ENCODE measurements around the gene NQO2. TPM values are rescaled to one million over a fixed set of nuclear protein-coding genes. Genes with fewer than 3 reads are reported as not detected.
A peak's percentile ranks its signal among the peaks of the same experiment; 100 is the strongest.
"Not testable (repeated sequence)": the region's sequence is repeated elsewhere in the genome, so short reads cannot be mapped to it uniquely, and the experiment has no call there.

The NQO2 gene
- total and polyA plus RNA-seq, 7 experiments from 2014 or later, result 8.1 to 52.0 (median 26.2) TPM

DNA sequence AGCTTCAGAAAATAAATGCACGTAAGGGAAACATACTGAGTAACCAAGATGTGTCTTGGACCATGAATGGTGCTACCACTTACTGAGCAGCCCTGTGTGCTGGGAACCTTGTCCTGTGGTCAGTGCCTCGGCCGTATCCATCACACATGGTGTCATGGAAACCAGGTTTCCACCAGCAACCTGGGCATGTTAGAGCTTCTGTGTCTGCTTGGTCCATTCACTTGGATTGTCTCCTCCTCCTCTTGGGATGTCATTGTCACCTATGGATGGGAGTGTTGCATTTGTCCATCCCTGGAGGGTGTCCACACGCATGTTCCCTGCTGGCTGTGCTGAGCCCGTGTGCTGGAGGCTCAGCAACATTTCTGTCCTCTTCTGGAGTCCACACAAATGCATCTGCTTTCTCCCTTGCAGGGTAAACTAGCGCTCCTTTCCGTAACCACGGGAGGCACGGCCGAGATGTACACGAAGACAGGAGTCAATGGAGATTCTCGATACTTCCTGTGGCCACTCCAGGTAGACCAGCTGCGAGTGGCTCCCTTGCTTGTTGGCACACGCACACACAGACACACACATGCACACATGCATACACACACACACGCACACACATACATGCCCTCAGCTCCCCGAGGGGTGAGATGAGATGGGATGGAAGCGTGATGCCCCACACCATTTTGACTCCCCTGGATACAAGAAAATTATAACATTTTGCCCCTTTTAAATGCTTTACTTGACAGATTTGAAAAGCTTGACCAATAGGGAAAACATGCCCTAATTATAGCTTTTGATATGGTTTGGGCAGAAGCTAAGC, 17.0 kb downstream of the NQO2 start:
- Mint-ChIP-seq H3K27ac (no peak overlapping the region), H3K36me3 (peaks cover 10 to 66% (median 48%) of the 10 kb centered on the region in 5 donors), H3K9me3 (peaks cover 0 to 16% (median 7%) of the 10 kb centered on the region in 11 donors), H3K4me3 (no peak overlapping the region), H3K4me1 (peaks cover 0 to 13% (median 0%) of the 10 kb centered on the region in 7 donors), H3K27me3 (no peaks in the 10 kb centered on the region)
- H3K9me3 ChIP-seq (ENCODE audit: control insufficient read depth in 2 of 3, low read length in 3 of 3), result peaks cover 0 to 6% (median 0%) of the 10 kb centered on the region in 3 experiments
- H3K27ac ChIP-seq (ENCODE audit: low read depth, low read length), result no peak overlapping the region
- intact Hi-C loops (cut with micrococcal nuclease), result no loop called here
- no peaks in the 10 kb centered on the region for H3K27me3 ChIP-seq (ENCODE audit: control insufficient read depth in 2 of 2, insufficient read depth in 2 of 2, low read length in 2 of 2)
- POLR2A ChIA-PET, result interaction anchor here (1.2 kb wide), 1 partner anchor 16 kb away, joined by 5 read pairs; no protein-coding TSS in a partner anchor
- no peaks in the 10 kb centered on the region for H3K4me1 ChIP-seq (ENCODE audit: control insufficient read depth in 2 of 2, insufficient read depth in 2 of 2, low read length in 2 of 2)
- ATAC-seq (no peak), DNase-seq (no peak)
- H3K36me3 ChIP-seq (ENCODE audit: control insufficient read depth in 2 of 3, insufficient read depth in 3 of 3, low read length in 3 of 3), result peaks cover 0 to 43% (median 0%) of the 10 kb centered on the region in 3 experiments
- CTCF ChIA-PET, result no interaction called here
- H3K4me3 ChIP-seq (ENCODE audit: low read length), result no peak overlapping the region

DNA sequence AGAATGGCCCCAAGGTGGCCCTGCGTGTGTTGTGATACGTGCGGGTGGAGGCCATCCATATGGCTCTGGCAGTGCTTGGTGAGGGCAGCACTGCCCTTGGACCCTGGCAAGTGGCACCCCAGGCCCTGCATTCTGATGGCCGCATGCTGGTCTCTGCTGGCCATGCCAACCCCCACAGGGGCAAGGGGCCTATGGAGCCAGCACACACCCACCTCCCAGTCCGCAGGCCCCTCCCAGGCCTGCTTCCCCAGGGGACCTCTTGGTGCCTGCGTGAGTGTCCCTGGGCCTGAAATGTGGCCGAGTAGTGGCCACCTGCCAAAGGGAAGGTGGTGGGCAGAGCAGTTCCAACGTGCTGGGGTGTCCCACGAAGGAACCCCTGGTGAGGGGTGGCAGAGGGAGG, 17.6 kb downstream of the NQO2 start:
- CTCF ChIA-PET, result no interaction called here
- ATAC-seq, result no peak
- intact Hi-C loops (cut with micrococcal nuclease), result no loop called here
- H3K36me3 Mint-ChIP-seq, result peaks cover 7 to 60% (median 42%) of the 10 kb centered on the region in 5 donors
- Histone ChIP-seq H3K27ac (ENCODE audit: low read depth, low read length) (no peak overlapping the region), H3K4me3 (ENCODE audit: low read length) (no peak overlapping the region), H3K4me1 (ENCODE audit: control insufficient read depth in 2 of 2, insufficient read depth in 2 of 2, low read length in 2 of 2) (no peaks in the 10 kb centered on the region), H3K9me3 (ENCODE audit: control insufficient read depth in 2 of 3, low read length in 3 of 3) (peaks cover 0 to 1% (median 0%) of the 10 kb centered on the region in 3 experiments), H3K27me3 (ENCODE audit: control insufficient read depth in 2 of 2, insufficient read depth in 2 of 2, low read length in 2 of 2) (no peaks in the 10 kb centered on the region), H3K36me3 (ENCODE audit: control insufficient read depth in 2 of 3, insufficient read depth in 3 of 3, low read length in 3 of 3) (peaks cover 0 to 40% (median 0%) of the 10 kb centered on the region in 3 experiments)
- DNase-seq, result no peak
- POLR2A ChIA-PET, result no interaction called here
- H3K4me3 Mint-ChIP-seq, result no peak overlapping the region
- peaks cover 0 to 13% (median 0%) of the 10 kb centered on the region in 7 donors for H3K4me1 Mint-ChIP-seq
- no peak overlapping the region for H3K27ac Mint-ChIP-seq
- peaks cover 0 to 10% (median 2%) of the 10 kb centered on the region in 11 donors for H3K9me3 Mint-ChIP-seq
- H3K27me3 Mint-ChIP-seq, result no peaks in the 10 kb centered on the region

DNA sequence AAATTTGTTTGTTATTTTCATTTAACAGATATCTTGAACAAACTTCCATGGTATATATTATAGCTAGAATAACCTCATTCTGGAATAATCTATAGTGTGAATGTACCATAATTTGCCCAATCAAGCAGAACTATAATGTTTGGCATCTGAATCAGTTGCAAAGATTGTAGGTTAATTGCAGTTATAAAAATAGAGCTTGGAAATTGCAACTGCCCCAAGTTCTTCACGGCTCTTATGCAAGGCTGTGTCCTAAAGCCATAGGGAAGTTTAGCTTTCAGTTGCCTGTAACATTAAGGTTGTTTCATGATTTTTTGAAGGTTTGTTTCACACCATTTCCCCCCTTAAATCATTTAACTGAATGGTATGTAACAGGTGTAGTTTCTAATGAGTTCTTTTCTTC, 19.4 kb downstream of the NQO2 start:
- Mint-ChIP-seq H3K36me3 (peaks cover 0 to 56% (median 28%) of the 10 kb centered on the region in 5 donors), H3K4me3 (no peak overlapping the region), H3K4me1 (peaks cover 13 to 23% (median 15%) of the 10 kb centered on the region in 7 donors), H3K27me3 (no peaks in the 10 kb centered on the region), H3K9me3 (no peaks in the 10 kb centered on the region), H3K27ac (peak overlapping the region in 4 of 9 donors; percentile 14 to 81 (median 48))
- peaks cover 1 to 7% of the 10 kb centered on the region in 2 donors for H3K4me1 ChIP-seq (ENCODE audit: control insufficient read depth in 2 of 2, insufficient read depth in 2 of 2, low read length in 2 of 2)
- no peak overlapping the region for H3K27ac ChIP-seq (ENCODE audit: low read depth, low read length)
- no peak for DNase-seq
- ATAC-seq, result no peak
- no peak overlapping the region for H3K4me3 ChIP-seq (ENCODE audit: low read length)
- peaks cover 0 to 32% (median 0%) of the 10 kb centered on the region in 3 experiments for H3K36me3 ChIP-seq (ENCODE audit: control insufficient read depth in 2 of 3, insufficient read depth in 3 of 3, low read length in 3 of 3)
- no peaks in the 10 kb centered on the region for H3K27me3 ChIP-seq (ENCODE audit: control insufficient read depth in 2 of 2, insufficient read depth in 2 of 2, low read length in 2 of 2)
- no peaks in the 10 kb centered on the region for H3K9me3 ChIP-seq (ENCODE audit: control insufficient read depth in 2 of 3, low read length in 3 of 3)
- CTCF ChIA-PET, result no interaction called here
- intact Hi-C loops (cut with micrococcal nuclease), result no loop called here
- POLR2A ChIA-PET, result interaction anchor here (1.1 to 1.6 kb wide), 3 partner anchors 10 to 34 kb away, joined by 3 to 4 read pairs (median 3); partner anchors contain the start of gene NQO2

DNA sequence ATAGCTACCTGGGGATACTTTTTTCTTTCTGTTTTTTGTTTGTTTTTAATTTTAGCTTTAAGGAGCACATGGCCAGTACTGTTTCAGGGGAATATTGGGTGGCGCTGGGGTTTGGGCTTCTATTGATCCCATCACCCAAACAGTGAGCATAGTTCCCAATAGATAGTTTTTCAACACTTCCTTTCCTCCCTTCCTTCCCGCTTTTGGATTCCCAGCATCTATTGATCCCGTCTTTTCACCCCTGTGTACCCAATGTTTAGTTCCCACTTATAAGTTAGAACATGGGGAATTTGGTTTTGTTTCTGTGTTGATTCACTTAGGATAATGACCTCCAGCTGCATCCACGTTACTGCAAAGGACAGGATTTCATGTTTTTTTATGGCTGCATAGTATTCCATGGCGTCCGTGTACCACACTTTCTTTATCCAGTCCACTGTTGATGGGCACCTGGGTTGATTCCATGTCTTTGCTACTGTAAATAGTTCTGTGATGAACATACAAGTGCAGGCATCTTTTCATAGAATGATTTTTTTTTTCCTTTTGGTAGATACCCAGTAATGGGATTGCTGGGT, 20.1 kb downstream of the NQO2 start:
- H3K4me1 Mint-ChIP-seq, result peaks cover 13 to 27% (median 21%) of the 10 kb centered on the region in 7 donors
- H3K4me3 Mint-ChIP-seq, result no peak overlapping the region
- POLR2A ChIA-PET, result interaction anchor here (0.7 to 1.7 kb wide), 5 partner anchors 10 to 34 kb away, joined by 3 to 5 read pairs (median 3); partner anchors contain the start of gene NQO2
- CTCF ChIA-PET, result interaction anchor here (0.7 kb wide), 1 partner anchor 18 kb away, joined by 3 read pairs; no protein-coding TSS in a partner anchor
- Histone ChIP-seq H3K4me1 (ENCODE audit: control insufficient read depth in 2 of 2, insufficient read depth in 2 of 2, low read length in 2 of 2) (peaks cover 8 to 14% of the 10 kb centered on the region in 2 donors), H3K9me3 (ENCODE audit: control insufficient read depth in 2 of 3, low read length in 3 of 3) (no peaks in the 10 kb centered on the region), H3K27ac (ENCODE audit: low read depth, low read length) (no peak overlapping the region), H3K4me3 (ENCODE audit: low read length) (no peak overlapping the region), H3K36me3 (ENCODE audit: control insufficient read depth in 2 of 3, insufficient read depth in 3 of 3, low read length in 3 of 3) (peaks cover 0 to 26% (median 0%) of the 10 kb centered on the region in 3 experiments), H3K27me3 (ENCODE audit: control insufficient read depth in 2 of 2, insufficient read depth in 2 of 2, low read length in 2 of 2) (no peaks in the 10 kb centered on the region)
- H3K27ac Mint-ChIP-seq, result peak overlapping the region in 3 of 9 donors; percentile 33 to 81 (median 66)
- no peaks in the 10 kb centered on the region for H3K9me3 Mint-ChIP-seq
- ATAC-seq, result no peak
- DNase-seq, result no peak
- peaks cover 0 to 50% (median 26%) of the 10 kb centered on the region in 5 donors for H3K36me3 Mint-ChIP-seq
- intact Hi-C loops (cut with micrococcal nuclease), result no loop called here
- H3K27me3 Mint-ChIP-seq, result no peaks in the 10 kb centered on the region

DNA sequence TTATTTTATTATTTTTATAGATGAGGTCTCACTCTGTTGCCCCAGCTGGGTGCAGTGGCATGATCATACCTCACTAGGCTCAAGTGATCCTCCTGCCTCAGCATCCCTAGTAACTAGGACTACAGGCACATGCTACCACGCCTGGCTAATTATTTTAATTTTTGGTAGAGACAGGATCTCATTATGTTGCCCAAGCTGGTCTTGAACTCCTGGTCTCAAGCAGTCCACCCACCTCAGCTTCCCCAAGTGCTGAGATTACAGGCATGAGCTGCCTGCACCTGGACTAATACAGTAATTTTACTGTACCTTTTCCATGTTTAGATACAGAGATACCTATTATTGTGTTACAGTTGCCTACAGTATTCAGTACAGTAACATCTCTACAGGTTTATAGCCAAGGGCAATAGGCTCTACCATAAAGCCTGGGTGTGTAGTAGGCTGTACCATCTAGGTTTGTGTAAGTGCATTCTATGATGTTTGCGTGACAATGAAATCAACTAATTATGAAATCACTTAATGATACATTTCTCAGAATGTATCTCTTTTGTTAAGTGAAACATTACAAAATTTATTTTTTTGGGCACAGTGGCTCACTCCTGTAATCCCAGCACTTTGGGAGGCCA, 21.4 kb downstream of the NQO2 start:
- DNase-seq; H3K27ac Mint-ChIP-seq; H3K27me3 ChIP-seq (ENCODE audit: control insufficient read depth in 2 of 2, insufficient read depth in 2 of 2, low read length in 2 of 2); H3K4me3 ChIP-seq (ENCODE audit: low read length); H3K4me3 Mint-ChIP-seq; H3K27ac ChIP-seq (ENCODE audit: low read depth, low read length); ATAC-seq; H3K27me3 Mint-ChIP-seq; intact Hi-C loops (cut with micrococcal nuclease); H3K9me3 ChIP-seq (ENCODE audit: control insufficient read depth in 2 of 3, low read length in 3 of 3); H3K9me3 Mint-ChIP-seq: not testable (repeated sequence)
- H3K4me1 ChIP-seq (ENCODE audit: control insufficient read depth in 2 of 2, insufficient read depth in 2 of 2, low read length in 2 of 2), result peaks cover 17 to 24% of the 10 kb centered on the region in 2 donors
- ChIA-PET POLR2A (interaction anchor here (0.6 to 6.2 kb wide), 4 partner anchors 9 to 994 kb away, joined by 4 to 53 read pairs (median 4); partner anchors contain the start of gene NQO2), CTCF (interaction anchor here (1.0 kb wide), 1 partner anchor 11 kb away, joined by 3 read pairs; no protein-coding TSS in a partner anchor)
- peaks cover 0 to 44% (median 21%) of the 10 kb centered on the region in 5 donors for H3K36me3 Mint-ChIP-seq
- peaks cover 13 to 38% (median 30%) of the 10 kb centered on the region in 7 donors for H3K4me1 Mint-ChIP-seq
- peaks cover 0 to 15% (median 0%) of the 10 kb centered on the region in 3 experiments for H3K36me3 ChIP-seq (ENCODE audit: control insufficient read depth in 2 of 3, insufficient read depth in 3 of 3, low read length in 3 of 3)
